Pons (tissue), 1 donor: Measurements from ENCODE around the gene ATG7.

Experiments
- DNase-seq: peaks from one replicate; pipeline ENCODE4 v3.0.0-alpha.2; 2016; ENCODE audit warnings: low spot score

Gene ATG7

GRCh38 chr3:11362600-11362999, 90.4 kb downstream of the ATG7 start:
- DNase-seq = no peak

- no peak for DNase-seq
Measured at GRCh38 chr3:11363715-11364114, 91.5 kb downstream of the ATG7 start.

DNA sequence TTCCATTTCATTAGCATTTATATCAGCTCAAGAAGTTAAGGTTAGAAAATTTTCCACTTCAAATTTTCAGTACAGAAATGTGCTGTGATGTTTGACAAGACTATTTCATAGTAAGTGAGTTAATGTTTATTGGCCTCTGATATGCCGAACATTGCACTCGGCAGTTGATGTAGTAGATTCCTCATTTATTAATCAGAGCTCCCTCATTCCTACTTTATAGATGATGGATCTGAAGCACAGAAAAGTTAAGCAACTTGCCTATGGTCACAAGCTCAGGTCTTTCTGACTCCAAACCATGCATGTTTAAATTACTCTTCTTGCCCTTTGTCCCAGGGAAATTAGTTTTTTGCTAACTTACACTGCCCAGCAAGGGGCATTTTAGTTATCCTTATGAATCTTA, 92.0 kb downstream of the ATG7 start:
- DNase-seq = no peak

DNA sequence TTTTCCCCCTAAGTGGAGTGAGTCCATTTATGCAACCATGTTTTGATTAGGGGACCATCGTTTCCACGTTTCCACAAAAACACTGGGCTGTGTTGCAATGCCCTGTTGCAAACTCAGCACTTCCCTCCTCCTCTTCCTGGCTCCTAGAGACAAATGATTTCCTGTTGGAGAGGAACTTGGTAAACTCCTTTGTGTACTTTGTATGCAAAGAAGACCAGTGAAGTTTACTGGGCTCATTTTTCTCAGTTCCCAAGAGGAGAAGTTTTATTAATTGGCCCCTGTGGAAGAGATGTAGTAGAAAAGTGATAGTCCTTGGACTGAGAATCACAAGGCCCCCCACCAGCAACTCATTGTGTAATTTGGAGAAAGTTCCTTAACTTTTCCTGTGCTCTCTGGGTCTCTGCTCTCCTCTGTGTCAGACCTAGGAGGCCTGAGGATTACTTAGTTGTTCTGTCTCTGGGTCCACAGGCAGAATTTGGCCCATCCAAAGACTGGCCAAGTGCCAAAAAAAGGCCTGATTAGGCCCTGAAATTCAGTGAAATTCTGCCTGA, 95.0 kb downstream of the ATG7 start:
- DNase-seq = peak; percentile 36

DNA sequence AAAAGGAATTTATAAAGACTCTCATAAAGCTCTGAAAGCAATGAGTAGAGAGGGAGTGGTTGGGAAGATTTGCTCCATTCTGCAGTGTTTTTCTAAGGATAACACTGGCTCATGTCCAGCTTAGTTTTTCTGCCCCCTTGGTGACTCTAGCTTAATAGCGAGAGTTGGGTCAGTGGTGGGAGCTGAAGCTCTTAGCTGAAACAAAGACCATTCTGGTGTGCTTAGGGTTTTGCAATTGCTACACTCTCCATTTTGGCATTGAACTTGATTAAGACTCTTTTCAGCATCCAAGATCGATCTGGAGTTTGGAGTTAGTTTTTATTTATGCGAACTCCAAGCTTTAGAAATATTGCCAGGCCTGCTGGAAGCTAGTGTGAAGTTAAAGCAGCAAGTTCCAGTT, 98.0 kb downstream of the ATG7 start:
- DNase-seq = no peak

GRCh38 chr3:11370966-11371365, 98.8 kb downstream of the ATG7 start:
- no peak for DNase-seq

GRCh38 chr3:11371747-11372146, 99.5 kb downstream of the ATG7 start:
- no peak for DNase-seq

DNA sequence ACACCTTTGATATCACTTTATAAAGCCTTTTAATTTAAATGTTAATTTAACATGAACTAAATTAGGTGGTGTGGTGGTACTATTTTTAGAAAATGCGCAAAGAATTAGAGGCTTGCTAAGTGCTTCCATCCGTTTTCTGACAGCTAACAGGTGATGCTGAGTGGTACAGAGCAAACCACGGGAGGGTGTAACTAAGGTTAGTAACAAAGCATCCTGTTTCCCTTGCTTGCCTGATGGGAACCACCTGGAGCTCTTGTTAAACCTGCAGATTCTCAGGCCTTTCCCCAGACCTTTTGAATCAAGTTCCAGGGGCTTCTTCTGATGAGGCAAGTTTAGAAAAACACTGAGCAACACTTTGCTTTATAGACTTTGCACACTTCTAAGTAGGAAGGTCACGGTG, 101.0 kb downstream of the ATG7 start:
- no peak for DNase-seq

- no peak for DNase-seq
Measured at GRCh38 chr3:11373654-11374053, 101.5 kb downstream of the ATG7 start.

- DNase-seq = no peak
Measured at GRCh38 chr3:11375333-11376088, 103.3 kb downstream of the ATG7 start.

DNA sequence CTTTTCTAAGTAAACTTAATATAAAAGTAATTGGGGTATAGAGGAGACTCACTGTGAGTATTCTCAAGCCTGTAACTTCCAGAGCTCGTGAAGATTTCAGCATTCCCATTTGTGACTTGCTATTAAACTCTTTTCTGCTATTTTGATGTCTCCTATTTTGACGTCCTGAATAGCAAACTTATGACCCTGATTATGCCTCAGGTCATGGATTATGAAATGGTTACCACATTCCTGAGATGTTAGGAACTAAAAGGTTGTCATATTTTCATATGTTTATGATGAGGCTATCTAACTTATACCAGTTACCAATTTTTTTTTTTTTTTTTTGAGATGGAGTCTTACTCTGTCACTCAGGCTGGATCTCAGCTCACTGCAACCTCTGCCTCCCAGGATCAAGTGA, 105.5 kb downstream of the ATG7 start:
- no peak for DNase-seq

DNA sequence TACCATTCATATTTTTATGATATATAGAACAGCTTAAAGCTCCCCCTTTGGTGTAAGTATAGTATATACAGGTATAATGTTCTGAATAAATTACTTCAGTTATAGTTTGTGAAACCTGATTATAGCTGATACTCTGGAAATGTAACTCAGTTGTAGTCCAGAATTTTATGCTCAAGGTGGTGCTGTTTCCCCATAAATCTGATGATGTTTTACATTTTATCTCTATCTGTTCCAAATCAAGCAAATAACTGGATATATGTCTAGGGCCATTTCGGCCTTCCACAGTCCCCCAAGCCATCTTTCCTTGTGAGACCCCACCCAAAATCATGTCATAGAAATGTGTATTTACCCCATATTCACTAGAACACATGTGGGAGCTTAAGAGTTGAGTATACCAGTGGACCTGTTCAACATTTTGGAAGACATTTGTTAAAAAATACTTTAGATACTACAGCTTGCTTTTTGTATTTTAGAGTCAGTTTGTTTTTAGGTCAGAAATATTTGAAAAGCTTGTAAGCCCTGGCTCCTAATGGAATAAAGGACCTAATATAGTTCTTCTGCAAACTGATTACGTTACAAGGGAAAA, 107.1 kb downstream of the ATG7 start:
- peak; percentile 78 for DNase-seq

DNA sequence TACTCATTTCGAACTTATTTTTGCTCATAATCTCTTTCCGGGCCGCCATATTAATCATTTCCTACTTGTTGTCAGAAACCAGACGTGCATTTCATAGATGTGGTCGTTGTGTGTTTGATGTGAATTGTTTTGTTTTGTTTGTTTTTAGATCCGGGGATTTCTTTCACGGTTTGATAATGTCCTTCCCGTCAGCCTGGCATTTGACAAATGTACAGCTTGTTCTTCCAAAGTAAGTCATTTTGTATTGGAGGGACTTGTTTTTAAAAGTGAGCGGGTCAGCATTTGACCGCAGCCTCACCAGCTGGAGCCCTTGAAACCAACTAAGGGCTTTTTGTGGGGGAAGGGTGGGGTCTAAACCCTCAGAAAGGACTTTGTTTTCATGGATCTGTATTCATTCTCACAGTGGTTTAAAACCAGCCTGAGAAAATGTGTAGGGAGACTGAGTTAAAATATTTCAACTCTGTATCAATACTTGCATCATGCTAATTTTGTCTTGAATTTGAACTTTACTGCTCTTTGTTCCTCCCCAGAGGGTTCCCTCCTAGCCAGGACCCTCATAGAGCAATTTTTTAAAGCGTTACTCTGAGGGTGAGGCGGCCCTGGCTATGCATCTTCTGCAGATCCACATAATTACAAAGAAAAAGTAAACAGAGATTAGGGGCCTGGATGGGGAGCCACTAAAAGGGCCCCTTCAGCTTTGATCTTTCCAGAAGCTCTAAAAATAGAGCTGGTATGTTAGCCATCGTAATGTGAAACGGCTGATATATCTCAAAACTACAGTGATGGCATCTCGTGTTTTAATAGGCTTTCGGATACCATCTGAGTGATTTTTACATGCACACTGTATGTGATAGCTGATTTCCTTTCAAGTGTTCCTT, 107.9 kb downstream of the ATG7 start:
- peak; percentile 38 for DNase-seq

- no peak for DNase-seq
Measured at GRCh38 chr3:11381141-11381540, 108.9 kb downstream of the ATG7 start.

- no peak for DNase-seq
Measured at GRCh38 chr3:11381563-11381962, 109.4 kb downstream of the ATG7 start.

DNA sequence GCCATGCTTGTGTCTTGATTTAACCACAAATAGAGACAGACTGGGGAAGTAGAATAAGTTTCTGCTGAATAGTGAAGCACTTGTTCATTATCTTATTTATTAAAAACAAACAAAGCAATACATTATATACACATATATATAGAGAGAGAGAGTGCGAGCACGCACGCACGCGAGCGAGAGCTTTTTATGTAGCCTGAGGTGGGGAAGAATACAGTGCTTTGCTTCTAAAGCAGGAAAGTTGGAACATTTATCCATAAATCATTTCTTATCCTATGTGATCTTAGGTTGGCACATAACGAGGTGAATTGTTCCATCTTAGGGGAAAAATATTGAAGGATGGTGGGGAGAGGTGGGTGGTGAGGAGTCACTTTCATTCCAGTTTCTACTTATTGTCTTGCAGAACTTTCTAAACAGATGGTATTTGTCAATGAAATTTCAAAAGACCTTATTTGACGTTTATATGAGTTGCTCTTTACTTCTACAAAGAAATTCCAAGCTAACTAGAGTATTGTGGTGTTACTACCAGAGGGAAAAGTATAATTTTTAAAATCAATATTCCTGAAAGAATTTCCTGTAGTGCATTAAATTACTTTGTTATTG, 110.0 kb downstream of the ATG7 start:
- no peak for DNase-seq

GRCh38 chr3:11384074-11384473, 111.9 kb downstream of the ATG7 start:
- no peak for DNase-seq

DNA sequence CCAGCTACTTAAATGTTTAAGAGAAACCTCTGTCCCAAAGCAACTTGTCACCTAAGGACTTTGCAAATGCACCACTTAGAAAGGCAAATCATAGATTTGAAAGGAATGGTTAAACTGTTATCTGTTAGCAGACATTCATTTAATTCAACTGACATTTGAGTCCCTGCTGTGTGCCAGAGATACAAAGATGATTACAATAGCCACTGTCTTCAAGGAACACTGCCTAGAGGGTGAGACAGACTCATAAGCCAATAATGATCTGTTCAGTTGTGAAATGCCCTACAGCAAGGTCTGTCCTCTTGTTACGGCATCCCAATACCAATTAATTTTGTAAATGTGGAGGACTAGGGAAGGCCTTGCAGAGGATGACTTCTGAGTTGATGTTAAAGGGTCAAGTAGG, 113.1 kb downstream of the ATG7 start:
- no peak for DNase-seq

DNA sequence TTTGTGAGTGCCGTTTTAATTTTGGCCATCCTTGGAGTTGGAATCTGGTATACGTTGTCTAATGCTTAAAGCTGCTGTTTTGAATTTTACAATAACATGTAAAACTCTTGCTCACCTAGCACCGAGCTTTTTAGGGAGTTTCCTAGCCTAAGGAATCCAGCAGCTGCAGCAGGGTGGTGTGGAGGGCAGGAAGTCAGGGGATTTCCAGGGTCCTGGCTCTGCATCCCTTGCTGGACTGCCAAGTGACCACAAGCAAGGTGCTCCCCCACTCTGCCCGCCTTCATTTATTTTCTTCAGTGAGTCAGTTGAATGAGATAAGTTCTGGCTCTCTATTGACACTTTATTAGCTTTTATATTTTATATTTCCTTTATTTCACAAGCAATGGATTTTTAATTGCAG, 113.7 kb downstream of the ATG7 start:
- no peak for DNase-seq

DNA sequence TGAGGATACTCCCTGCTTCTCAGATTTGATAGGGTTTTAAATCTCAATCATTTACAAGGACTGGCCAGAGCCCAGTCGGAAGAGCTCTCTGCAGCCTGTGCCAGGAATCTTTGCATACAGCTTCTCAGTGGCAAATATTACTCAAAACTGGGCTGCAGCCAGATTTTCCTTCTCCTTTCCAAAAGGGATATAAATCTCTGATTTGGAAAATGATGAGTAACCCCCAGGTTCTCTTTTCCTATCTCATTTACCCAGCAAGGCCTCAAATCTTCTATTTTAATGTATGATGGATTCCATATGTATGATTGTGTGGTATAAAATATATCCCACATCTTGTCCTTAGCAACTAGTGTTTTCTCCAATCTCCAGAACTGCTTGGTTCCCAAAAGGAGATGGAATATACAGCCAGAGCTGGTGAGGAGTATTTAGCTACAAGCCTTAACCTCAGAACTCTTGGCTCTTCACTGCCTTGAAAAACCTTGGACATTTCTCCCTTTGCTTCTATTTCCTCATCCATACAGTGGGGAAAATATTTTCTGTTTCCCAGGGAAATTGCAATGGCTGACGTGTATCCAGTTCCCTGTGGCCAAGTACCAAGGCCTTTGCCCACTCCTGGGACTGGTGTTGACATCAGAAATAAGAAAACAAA, 114.4 kb downstream of the ATG7 start:
- DNase-seq = no peak

- no peak for DNase-seq
Measured at GRCh38 chr3:11389386-11390268, 117.4 kb downstream of the ATG7 start.
